ENCODE data around the gene NPC1L1.

NPC1L1 gene

GRCh38 chr7:44498230-44498954 lies 42.7 kb downstream of the NPC1L1 start:
- H3K27me3 ChIP-seq (ENCODE audit: control insufficient read depth in 1 of 2, insufficient read depth in 1 of 2, low read length in 2 of 2): peaks cover 4 to 7% of the 10 kb centered on the region in 2 experiments
- no peak overlapping the region for H3K23ac ChIP-seq (ENCODE audit: low read length in 2 of 2)
- H3K9ac ChIP-seq (ENCODE audit: low read length): no peak overlapping the region
- H2BK12ac ChIP-seq (ENCODE audit: low read length in 2 of 2): no peak overlapping the region
- 25% methylated on average over 3 of the region's 4 CpGs for WGBS
- no peak overlapping the region for H4K91ac ChIP-seq (ENCODE audit: low read length)
- no peak overlapping the region for H3K14ac ChIP-seq (ENCODE audit: low read length in 2 of 2)
- H3K4me3 ChIP-seq (ENCODE audit: insufficient read depth in 1 of 2, low read depth in 1 of 2, low read length in 2 of 2): no peak overlapping the region
- H3K9me3 ChIP-seq (ENCODE audit: control insufficient read depth, low read length): no peaks in the 10 kb centered on the region
- H2AK5ac ChIP-seq (ENCODE audit: low read length, severe bottlenecking): no peak overlapping the region
- no peak overlapping the region for H3K4ac ChIP-seq (ENCODE audit: low read depth in 1 of 2, low read length in 2 of 2)
- no peak for DNase-seq
- H3K79me1 ChIP-seq (replicated peaks; ENCODE audit: low read length, poor library complexity, severe bottlenecking): no peaks in the 10 kb centered on the region
- no peaks in the 10 kb centered on the region for H3K4me1 ChIP-seq (ENCODE audit: control insufficient read depth, insufficient read depth, low read depth, low read length)
- H4K8ac ChIP-seq (ENCODE audit: low read length): no peak overlapping the region
- no peak overlapping the region for H2BK15ac ChIP-seq (ENCODE audit: low read depth, poor library complexity, severe bottlenecking)
- no peak overlapping the region for H3K18ac ChIP-seq (ENCODE audit: low read depth in 1 of 2, low read length in 2 of 2)
- H2BK5ac ChIP-seq (ENCODE audit: low read depth, low read length, poor library complexity, severe bottlenecking): no peak overlapping the region
- H3K36me3 ChIP-seq (ENCODE audit: control insufficient read depth in 1 of 2, insufficient read depth in 2 of 2, low read depth in 1 of 2, low read length in 2 of 2): no peaks in the 10 kb centered on the region
- H3K27ac ChIP-seq (ENCODE audit: low read length, poor library complexity, severe bottlenecking): no peak overlapping the region
- H2AFZ ChIP-seq (ENCODE audit: low read depth, low read length): no peak overlapping the region
- no peak overlapping the region for H3K4me2 ChIP-seq (ENCODE audit: low read length, poor library complexity, severe bottlenecking)
- no peak overlapping the region for H2BK120ac ChIP-seq (ENCODE audit: low read depth, low read length)

GRCh38 chr7:44497155-44498027 lies 43.7 kb downstream of the NPC1L1 start:
- Histone ChIP-seq H4K91ac (ENCODE audit: low read length) (no peak overlapping the region), H3K27ac (ENCODE audit: low read length, poor library complexity, severe bottlenecking) (no peak overlapping the region), H3K4me1 (ENCODE audit: control insufficient read depth, insufficient read depth, low read depth, low read length) (no peaks in the 10 kb centered on the region), H3K14ac (ENCODE audit: low read length in 2 of 2) (no peak overlapping the region), H3K4me2 (ENCODE audit: low read length, poor library complexity, severe bottlenecking) (no peak overlapping the region), H2AFZ (ENCODE audit: low read depth, low read length) (no peak overlapping the region), H3K4ac (ENCODE audit: low read depth in 1 of 2, low read length in 2 of 2) (no peak overlapping the region), H3K4me3 (ENCODE audit: insufficient read depth in 1 of 2, low read depth in 1 of 2, low read length in 2 of 2) (no peak overlapping the region), H3K79me1 (replicated peaks; ENCODE audit: low read length, poor library complexity, severe bottlenecking) (no peaks in the 10 kb centered on the region), H4K8ac (ENCODE audit: low read length) (no peak overlapping the region), H3K9me3 (ENCODE audit: control insufficient read depth, low read length) (no peaks in the 10 kb centered on the region), H3K36me3 (ENCODE audit: control insufficient read depth in 1 of 2, insufficient read depth in 2 of 2, low read depth in 1 of 2, low read length in 2 of 2) (no peaks in the 10 kb centered on the region), H3K18ac (ENCODE audit: low read depth in 1 of 2, low read length in 2 of 2) (no peak overlapping the region), H2BK5ac (ENCODE audit: low read depth, low read length, poor library complexity, severe bottlenecking) (no peak overlapping the region), H2BK120ac (ENCODE audit: low read depth, low read length) (no peak overlapping the region), H3K9ac (ENCODE audit: low read length) (no peak overlapping the region), H2BK12ac (ENCODE audit: low read length in 2 of 2) (no peak overlapping the region), H3K27me3 (ENCODE audit: control insufficient read depth in 1 of 2, insufficient read depth in 1 of 2, low read length in 2 of 2) (peaks cover 4 to 5% of the 10 kb centered on the region in 2 experiments), H2AK5ac (ENCODE audit: low read length, severe bottlenecking) (no peak overlapping the region), H2BK15ac (ENCODE audit: low read depth, poor library complexity, severe bottlenecking) (peak overlapping the region; percentile 5), H3K23ac (ENCODE audit: low read length in 2 of 2) (no peak overlapping the region)
- WGBS: 91% methylated on average over 3 of the region's 5 CpGs
- no peak for DNase-seq

- H3K4ac ChIP-seq (ENCODE audit: low read depth in 1 of 2, low read length in 2 of 2): no peak overlapping the region
- no peak overlapping the region for H2BK12ac ChIP-seq (ENCODE audit: low read length in 2 of 2)
- H3K9ac ChIP-seq (ENCODE audit: low read length): no peak overlapping the region
- H3K27ac ChIP-seq (ENCODE audit: low read length, poor library complexity, severe bottlenecking): no peak overlapping the region
- H3K23ac ChIP-seq (ENCODE audit: low read length in 2 of 2): no peak overlapping the region
- H3K27me3 ChIP-seq (ENCODE audit: control insufficient read depth in 1 of 2, insufficient read depth in 1 of 2, low read length in 2 of 2): peaks cover 0 to 4% of the 10 kb centered on the region in 2 experiments
- H3K79me1 ChIP-seq (replicated peaks; ENCODE audit: low read length, poor library complexity, severe bottlenecking): no peaks in the 10 kb centered on the region
- no peaks in the 10 kb centered on the region for H3K36me3 ChIP-seq (ENCODE audit: control insufficient read depth in 1 of 2, insufficient read depth in 2 of 2, low read depth in 1 of 2, low read length in 2 of 2)
- H2AK5ac ChIP-seq (ENCODE audit: low read length, severe bottlenecking): no peak overlapping the region
- H2BK5ac ChIP-seq (ENCODE audit: low read depth, low read length, poor library complexity, severe bottlenecking): no peak overlapping the region
- WGBS: 80% methylated on average over 1 of the region's 1 CpG
- DNase-seq: no peak
- no peak overlapping the region for H3K4me2 ChIP-seq (ENCODE audit: low read length, poor library complexity, severe bottlenecking)
- no peak overlapping the region for H3K14ac ChIP-seq (ENCODE audit: low read length in 2 of 2)
- no peak overlapping the region for H2AFZ ChIP-seq (ENCODE audit: low read depth, low read length)
- no peak overlapping the region for H4K8ac ChIP-seq (ENCODE audit: low read length)
- H2BK120ac ChIP-seq (ENCODE audit: low read depth, low read length): no peak overlapping the region
- H2BK15ac ChIP-seq (ENCODE audit: low read depth, poor library complexity, severe bottlenecking): no peak overlapping the region
- no peaks in the 10 kb centered on the region for H3K9me3 ChIP-seq (ENCODE audit: control insufficient read depth, low read length)
- H4K91ac ChIP-seq (ENCODE audit: low read length): no peak overlapping the region
- H3K18ac ChIP-seq (ENCODE audit: low read depth in 1 of 2, low read length in 2 of 2): no peak overlapping the region
- no peaks in the 10 kb centered on the region for H3K4me1 ChIP-seq (ENCODE audit: control insufficient read depth, insufficient read depth, low read depth, low read length)
- H3K4me3 ChIP-seq (ENCODE audit: insufficient read depth in 1 of 2, low read depth in 1 of 2, low read length in 2 of 2): no peak overlapping the region
Observed at GRCh38 chr7:44496385-44496784, 44.7 kb downstream of the NPC1L1 start.

GRCh38 chr7:44494960-44495359 lies 46.2 kb downstream of the NPC1L1 start:
- H4K8ac ChIP-seq (ENCODE audit: low read length): no peak overlapping the region
- no peak overlapping the region for H2BK120ac ChIP-seq (ENCODE audit: low read depth, low read length)
- H2AFZ ChIP-seq (ENCODE audit: low read depth, low read length): no peak overlapping the region
- H3K23ac ChIP-seq (ENCODE audit: low read length in 2 of 2): no peak overlapping the region
- H3K27ac ChIP-seq (ENCODE audit: low read length, poor library complexity, severe bottlenecking): no peak overlapping the region
- H3K79me1 ChIP-seq (replicated peaks; ENCODE audit: low read length, poor library complexity, severe bottlenecking): no peaks in the 10 kb centered on the region
- H3K9ac ChIP-seq (ENCODE audit: low read length): no peak overlapping the region
- no peaks in the 10 kb centered on the region for H3K36me3 ChIP-seq (ENCODE audit: control insufficient read depth in 1 of 2, insufficient read depth in 2 of 2, low read depth in 1 of 2, low read length in 2 of 2)
- no peak overlapping the region for H3K4me2 ChIP-seq (ENCODE audit: low read length, poor library complexity, severe bottlenecking)
- peaks cover 0 to 4% of the 10 kb centered on the region in 2 experiments for H3K27me3 ChIP-seq (ENCODE audit: control insufficient read depth in 1 of 2, insufficient read depth in 1 of 2, low read length in 2 of 2)
- H3K4me1 ChIP-seq (ENCODE audit: control insufficient read depth, insufficient read depth, low read depth, low read length): no peaks in the 10 kb centered on the region
- no peak overlapping the region for H3K4ac ChIP-seq (ENCODE audit: low read depth in 1 of 2, low read length in 2 of 2)
- no peak overlapping the region for H2BK5ac ChIP-seq (ENCODE audit: low read depth, low read length, poor library complexity, severe bottlenecking)
- DNase-seq: no peak
- no CpG with 5 or more reads among the region's 2 CpGs for WGBS
- no peak overlapping the region for H3K4me3 ChIP-seq (ENCODE audit: insufficient read depth in 1 of 2, low read depth in 1 of 2, low read length in 2 of 2)
- H3K14ac ChIP-seq (ENCODE audit: low read length in 2 of 2): no peak overlapping the region
- H2AK5ac ChIP-seq (ENCODE audit: low read length, severe bottlenecking): no peak overlapping the region
- no peak overlapping the region for H2BK12ac ChIP-seq (ENCODE audit: low read length in 2 of 2)
- no peak overlapping the region for H2BK15ac ChIP-seq (ENCODE audit: low read depth, poor library complexity, severe bottlenecking)
- H3K18ac ChIP-seq (ENCODE audit: low read depth in 1 of 2, low read length in 2 of 2): no peak overlapping the region
- no peaks in the 10 kb centered on the region for H3K9me3 ChIP-seq (ENCODE audit: control insufficient read depth, low read length)
- H4K91ac ChIP-seq (ENCODE audit: low read length): no peak overlapping the region
